CD4-positive, CD25-positive, alpha-beta regulatory T cell (primary cell): ENCODE data around the gene DLG2. TPM values are rescaled to one million over a fixed set of nuclear protein-coding genes. Genes with fewer than 3 reads are reported as not detected.

Experiments
- polyA plus RNA-seq, 4 donors: library from polyadenylated mRNA; unstranded; fragments of 300-500 nt; fragmentation: Illumina TruSeq; gene quantifications; one replicate each; pipeline ENCODE4 v1.2.3, GENCODE V29; 2021
- total RNA-seq: library from RNA; stranded (reverse); gene quantifications from one replicate; pipeline ENCODE4 v1.2.3, GENCODE V29; 2022

DLG2 gene
- total and polyA plus RNA-seq, 5 donors from 2014 or later = 0.26 to 2.0 (median 0.94) TPM

Other genes starting within 250 kb of the DLG2 start
- 21.7 TPM for gene TMEM126B, start 1.2 kb upstream of the DLG2 start, total RNA-seq
- gene TMEM126B, start 1.2 kb upstream of the DLG2 start, polyA plus RNA-seq = 10 to 100 TPM; 52.8 to 76.7 (median 65.6) TPM
- 22.3 TPM for gene TMEM126A, start 20.6 kb upstream of the DLG2 start, total RNA-seq
- 10 to 100 TPM; 69.2 to 78.7 (median 73.0) TPM for gene TMEM126A, start 20.6 kb upstream of the DLG2 start, polyA plus RNA-seq
- gene CREBZF, start 37.8 kb upstream of the DLG2 start, total RNA-seq = 57.0 TPM
- gene CREBZF, start 37.8 kb upstream of the DLG2 start, polyA plus RNA-seq = 10 to 100 TPM; 12.1 to 15.4 (median 13.8) TPM
- gene CCDC89, start 58.9 kb upstream of the DLG2 start, total RNA-seq = not detected
- gene CCDC89, start 58.9 kb upstream of the DLG2 start, polyA plus RNA-seq = not detected
- gene SYTL2, start 183.8 kb upstream of the DLG2 start, total RNA-seq = 40.0 TPM
- 1 to 10 TPM; 4.5 to 6.8 (median 5.1) TPM for gene SYTL2, start 183.8 kb upstream of the DLG2 start, polyA plus RNA-seq
- not detected for gene CCDC83, start 228.0 kb upstream of the DLG2 start, total RNA-seq
- gene CCDC83, start 228.0 kb upstream of the DLG2 start, polyA plus RNA-seq = not detected